B cell (primary cell): ENCODE data around the gene FKBP15. TPM values are rescaled to one million over a fixed set of nuclear protein-coding genes. Genes with fewer than 3 reads are reported as not detected.

ENCODE experiments used
- ATAC-seq: fragments of 200-7000 bp; cut with Tn5 transposase; one replicate; pipeline ENCODE4 v1.10.0; 2021; ENCODE audit warnings: low read depth, mild to moderate bottlenecking, moderate number of reproducible peaks, moderate library complexity
- CTCF ChIA-PET: fragments of 350-600 bp; sonication (Branson Sonifier 250); formaldehyde crosslinking; loops from one replicate; lab custom pipeline; 2021; ENCODE audit warnings: antibody characterized with exemption, inconsistent platforms; lab: Charles Lee
- POLR2A ChIA-PET: fragments of 350-600 bp; sonication (Branson Sonifier 250); formaldehyde crosslinking; loops from one replicate; lab custom pipeline; 2021; ENCODE audit warnings: antibody characterized with exemption; lab: Charles Lee
- DNase-seq: peaks from one replicate; pipeline ENCODE4 v3.0.0; 2013
- H2AFZ ChIP-seq: 2 replicates; pipeline ENCODE4 v1.6.1; 2012; ENCODE audit warnings: mild to moderate bottlenecking, low read depth, low read length; ENCODE audit not compliant: insufficient read depth, poor library complexity, severe bottlenecking
- H3K27ac ChIP-seq, 2 donors: 1 replicate in 1 of 2; 2 replicates in 1 of 2; pipeline ENCODE4 v1.5.1; 2012 to 2013; ENCODE audit warnings: low read length in 2 of 2, mild to moderate bottlenecking in 2 of 2, moderate library complexity in 1 of 2
- H3K27me3 ChIP-seq, 4 experiments: fragments of 200-600 bp in 1 of 4; sonication (generic) in 1 of 4; replicated peaks in 1 of 4; 1 replicate in 2 of 4; 2 replicates in 2 of 4; pipeline versions ENCODE4 v1.6.1 to v1.7.0; 2013 to 2016; ENCODE audit warnings: low read length in 3 of 4, mild to moderate bottlenecking in 2 of 4, mixed read lengths in 1 of 4, moderate library complexity in 1 of 4; ENCODE audit not compliant: insufficient read depth in 4 of 4, control insufficient read depth in 3 of 4; ENCODE audit errors: control extremely low read depth in 1 of 4
- H3K36me3 ChIP-seq, 2 experiments: replicated peaks in 1 of 2; 1 replicate in 1 of 2; 2 replicates in 1 of 2; pipeline versions ENCODE4 v1.6.1 to v1.7.1; 2013; ENCODE audit warnings: low read length in 1 of 2; ENCODE audit not compliant: insufficient read depth in 2 of 2, control insufficient read depth in 1 of 2; ENCODE audit errors: control extremely low read depth in 1 of 2, extremely low read depth in 1 of 2
- H3K4me1 ChIP-seq, 2 donors: fragments of 200-600 bp in 1 of 2; sonication (generic) in 1 of 2; 1 replicate in 1 of 2; 2 replicates in 1 of 2; pipeline versions ENCODE4 v1.5.1 to v1.6.1; 2013 to 2017; ENCODE audit warnings: low read length in 2 of 2; ENCODE audit not compliant: control insufficient read depth in 2 of 2, insufficient read depth in 2 of 2
- H3K4me2 ChIP-seq: replicated peaks from 2 replicates; pipeline ENCODE3; 2012; ENCODE audit warnings: mild to moderate bottlenecking, low read depth, low read length; ENCODE audit not compliant: poor library complexity, severe bottlenecking
- H3K4me3 ChIP-seq, 5 experiments: fragments of 200-600 bp in 1 of 5; sonication (generic) in 1 of 5; 1 replicate in 3 of 5; 2 replicates in 2 of 5; pipeline versions ENCODE4 v1.5.1 to v1.7.0; 2011 to 2016; ENCODE audit warnings: low read length in 4 of 5, mild to moderate bottlenecking in 4 of 5, low read depth in 2 of 5, control low read depth in 1 of 5, moderate library complexity in 1 of 5; ENCODE audit not compliant: insufficient read depth in 1 of 5; ENCODE audit errors: control extremely low read depth in 1 of 5, extremely low read depth in 1 of 5
- H3K79me2 ChIP-seq: fragments of 200-600 bp; sonication (generic); one replicate; pipeline ENCODE4 v1.6.0; 2016; ENCODE audit warnings: low read length; ENCODE audit not compliant: control insufficient read depth, insufficient read depth
- H3K9ac ChIP-seq: fragments of 200-600 bp; sonication (generic); 2 replicates; pipeline ENCODE4 v1.6.1; 2017; ENCODE audit warnings: mild to moderate bottlenecking, low read length, moderate library complexity
- H3K9me3 ChIP-seq, 3 donors: one replicate each; pipeline versions ENCODE4 v1.6.1 to v1.7.1; 2013; ENCODE audit warnings: low read length in 2 of 3; ENCODE audit not compliant: control insufficient read depth in 2 of 3, insufficient read depth in 1 of 3; ENCODE audit errors: control extremely low read depth in 1 of 3
- H4K20me1 ChIP-seq: 2 replicates; pipeline ENCODE4 v1.6.0; 2012; ENCODE audit warnings: mild to moderate bottlenecking, low read length; ENCODE audit not compliant: insufficient read depth, control insufficient read depth, poor library complexity, severe bottlenecking
- H3K27ac Mint-ChIP-seq: one replicate; pipeline ENCODE4 v1.8.0; 2021; ENCODE audit warnings: mixed read lengths
- H3K27me3 Mint-ChIP-seq: one replicate; pipeline ENCODE4 v1.8.0; 2021; ENCODE audit warnings: mixed read lengths
- H3K4me1 Mint-ChIP-seq: one replicate; pipeline ENCODE4 v1.8.0; 2021; ENCODE audit warnings: mixed read lengths
- H3K4me3 Mint-ChIP-seq: one replicate; pipeline ENCODE4 v1.8.0; 2021; ENCODE audit warnings: mixed read lengths
- H3K9me3 Mint-ChIP-seq: one replicate; pipeline ENCODE4 v1.8.0; 2022; ENCODE audit warnings: mixed read lengths; ENCODE audit not compliant: insufficient read depth
- EZH2 ChIP-seq: IDR thresholded peaks from 2 replicates; pipeline ENCODE4 v1.6.1; 2012; ENCODE audit warnings: borderline replicate concordance, low read depth, mild to moderate bottlenecking, moderate library complexity, low read length; ENCODE audit not compliant: insufficient read depth, poor library complexity, severe bottlenecking
- WGBS: methylation state at CpG from one replicate; pipeline ENCODE4 v1.1.5; 2013; ENCODE audit warnings: missing lambda C conversion rate; ENCODE audit not compliant: insufficient coverage; 5-methylcytosine and 5-hydroxymethylcytosine counted together
- intact Hi-C: fragments of 100-400 bp; cut with micrococcal nuclease; formaldehyde crosslinking; loops from one replicate; pipeline ENCODE4 v1.10.0; 2022
- polyA plus RNA-seq: library from polyadenylated mRNA; depleted of rRNA; stranded (reverse); fragments of >200 nt; gene quantifications from 2 replicates; pipeline ENCODE4 v1.2.3, GENCODE V29; 2012
- total RNA-seq, 2 donors: library from RNA; stranded (reverse); fragments of 120-200 nt in 1 of 2; gene quantifications; 1 replicate in 1 of 2; 2 replicates in 1 of 2; pipeline versions ENCODE4 v1.2.3 to v1.2.4, GENCODE V29; 2013 to 2022
- TF ChIP-seq, protein P1 (sequence below): fragments of 200-600 bp; IDR thresholded peaks from one replicate; pipeline ENCODE4 v1.8.0; 2022; ENCODE audit warnings: antibody characterized with exemption, mild to moderate bottlenecking

The FKBP15 gene
- total and polyA plus RNA-seq, 2 donors (not counting 1 experiment from before 2014, with no cell fraction given) = 21.1 to 40.6 TPM

DNA sequence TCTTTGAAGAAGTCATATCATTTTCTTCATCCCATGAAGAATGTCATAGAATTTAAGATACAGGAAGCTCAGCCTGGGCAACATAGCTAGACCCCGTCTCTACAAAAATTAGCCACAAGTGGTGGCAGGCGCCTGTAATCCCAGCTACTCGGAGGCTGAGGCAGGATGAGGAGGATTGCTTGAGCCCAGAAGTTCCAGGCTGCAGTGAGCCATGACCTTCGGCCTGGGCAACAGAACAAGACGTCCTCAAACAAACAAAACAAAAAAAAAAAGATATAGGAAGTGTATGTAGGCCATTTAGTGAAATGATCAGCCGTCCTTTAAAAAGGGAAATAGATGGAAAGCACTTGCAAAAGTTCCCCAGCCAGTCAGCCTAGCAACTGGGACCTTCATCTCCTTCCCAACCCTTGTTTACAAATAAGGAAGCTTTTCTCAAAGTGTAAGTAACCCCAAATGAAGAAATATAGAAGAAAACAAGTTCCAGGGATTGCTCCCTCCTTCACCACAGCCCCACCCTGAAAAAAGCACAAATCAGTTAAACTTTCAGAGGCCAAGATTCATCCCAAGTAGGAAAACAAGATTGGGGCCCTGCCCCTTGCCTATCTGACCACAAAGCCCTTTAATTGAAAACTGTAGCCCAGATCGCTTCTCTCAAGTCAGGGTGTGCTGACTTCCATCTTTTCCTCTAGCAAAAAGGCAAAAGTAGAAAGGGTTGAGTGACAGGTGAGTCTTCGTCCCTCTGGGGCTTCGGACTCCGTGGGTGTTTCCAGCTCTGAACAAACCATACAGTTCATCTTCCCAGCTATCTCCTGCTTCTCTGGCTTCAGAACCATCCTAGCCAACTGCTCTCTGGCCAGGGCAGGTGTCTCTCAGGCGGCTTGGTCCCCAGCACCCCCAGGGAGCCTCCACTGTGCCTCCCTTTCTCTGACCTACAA lies 69.1 kb downstream of the FKBP15 start:
- Mint-ChIP-seq H3K4me1 (peaks cover 18% of the 10 kb centered on the region), H3K9me3 (no peaks in the 10 kb centered on the region), H3K27ac (no peak overlapping the region), H3K4me3 (peak overlapping the region; percentile 88), H3K27me3 (no peaks in the 10 kb centered on the region)
- H3K79me2 ChIP-seq = no peaks in the 10 kb centered on the region
- no peaks in the 10 kb centered on the region for H3K9me3 ChIP-seq
- POLR2A ChIA-PET = no interaction called here
- H3K9ac ChIP-seq = peak overlapping the region; percentile 72
- WGBS = 95% methylated on average over 4 of the region's 11 CpGs
- peaks cover 0 to 19% of the 10 kb centered on the region in 2 donors for H3K4me1 ChIP-seq
- peak overlapping the region; percentile 73 to 83 (median 76) for H3K4me3 ChIP-seq
- CTCF ChIA-PET = interaction anchor here (0.8 to 1.7 kb wide), 3 partner anchors 40 to 506 kb away, joined by 3 to 6 read pairs (median 3); partner anchors contain the start of genes FKBP15 and SLC31A1
- no peak overlapping the region for H3K27ac ChIP-seq
- H3K27me3 ChIP-seq = no peaks in the 10 kb centered on the region
- intact Hi-C loops = loop anchor here (2.0 to 10.0 kb wide), 2 partner anchors 263 to 1521 kb away; partner anchors contain the start of genes C9orf43, DNAJC25 and POLE3
- ATAC-seq = no peak
- no peaks in the 10 kb centered on the region for H3K36me3 ChIP-seq
- no peaks in the 10 kb centered on the region for H4K20me1 ChIP-seq
- TF ChIP-seq EZH2 = no peak
- TF ChIP-seq, protein P1, sequence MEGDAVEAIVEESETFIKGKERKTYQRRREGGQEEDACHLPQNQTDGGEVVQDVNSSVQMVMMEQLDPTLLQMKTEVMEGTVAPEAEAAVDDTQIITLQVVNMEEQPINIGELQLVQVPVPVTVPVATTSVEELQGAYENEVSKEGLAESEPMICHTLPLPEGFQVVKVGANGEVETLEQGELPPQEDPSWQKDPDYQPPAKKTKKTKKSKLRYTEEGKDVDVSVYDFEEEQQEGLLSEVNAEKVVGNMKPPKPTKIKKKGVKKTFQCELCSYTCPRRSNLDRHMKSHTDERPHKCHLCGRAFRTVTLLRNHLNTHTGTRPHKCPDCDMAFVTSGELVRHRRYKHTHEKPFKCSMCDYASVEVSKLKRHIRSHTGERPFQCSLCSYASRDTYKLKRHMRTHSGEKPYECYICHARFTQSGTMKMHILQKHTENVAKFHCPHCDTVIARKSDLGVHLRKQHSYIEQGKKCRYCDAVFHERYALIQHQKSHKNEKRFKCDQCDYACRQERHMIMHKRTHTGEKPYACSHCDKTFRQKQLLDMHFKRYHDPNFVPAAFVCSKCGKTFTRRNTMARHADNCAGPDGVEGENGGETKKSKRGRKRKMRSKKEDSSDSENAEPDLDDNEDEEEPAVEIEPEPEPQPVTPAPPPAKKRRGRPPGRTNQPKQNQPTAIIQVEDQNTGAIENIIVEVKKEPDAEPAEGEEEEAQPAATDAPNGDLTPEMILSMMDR = no peak
- H2AFZ ChIP-seq = peak overlapping the region; percentile 86
- DNase-seq = no peak
- peak overlapping the region; percentile 87 for H3K4me2 ChIP-seq
